Gastrocnemius medialis (tissue), 4 donors: ENCODE measurements around the gene CCDC82.

Source experiments
- POLR2A ChIP-seq, 2 donors: fragments of 450-650 bp; IDR thresholded peaks; one replicate each; pipeline ENCODE4 v1.6.1; 2017; ENCODE audit warnings: antibody characterized with exemption in 2 of 2, mild to moderate bottlenecking in 2 of 2, moderate library complexity in 2 of 2
- TF ChIP-seq, protein P1 (sequence below), 5 experiments: fragments of 450-650 bp in 3 of 5; fragments of 200-600 bp in 2 of 5; sonication (generic) in 2 of 5; IDR thresholded peaks in 4 of 5; conservative IDR thresholded peaks in 1 of 5; 1 replicate in 4 of 5; 2 replicates in 1 of 5; pipeline ENCODE4 v1.5.1; 2016 to 2019; ENCODE audit warnings: antibody characterized with exemption in 5 of 5, mild to moderate bottlenecking in 3 of 5, moderate library complexity in 3 of 5

DNA sequence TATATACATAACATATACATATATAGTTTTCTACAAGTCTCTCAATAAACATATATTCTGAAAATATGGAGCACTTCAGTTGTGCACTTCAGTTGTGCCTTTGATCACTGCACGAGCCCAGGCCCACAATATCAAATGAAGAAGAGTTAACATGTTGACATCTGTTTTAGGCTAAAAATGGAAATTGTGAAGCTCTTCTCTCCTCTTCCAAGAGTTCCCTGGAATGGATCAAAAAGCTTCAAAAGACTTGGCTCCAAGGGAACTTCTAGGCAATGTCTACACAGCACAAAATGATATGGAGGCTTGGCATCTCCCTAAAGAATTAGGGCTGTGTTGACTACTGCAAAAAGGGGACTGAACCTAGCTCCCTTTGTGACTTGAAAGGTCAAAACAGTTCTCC is 83.6 kb downstream of the CCDC82 start:
- TF ChIP-seq, protein P1, sequence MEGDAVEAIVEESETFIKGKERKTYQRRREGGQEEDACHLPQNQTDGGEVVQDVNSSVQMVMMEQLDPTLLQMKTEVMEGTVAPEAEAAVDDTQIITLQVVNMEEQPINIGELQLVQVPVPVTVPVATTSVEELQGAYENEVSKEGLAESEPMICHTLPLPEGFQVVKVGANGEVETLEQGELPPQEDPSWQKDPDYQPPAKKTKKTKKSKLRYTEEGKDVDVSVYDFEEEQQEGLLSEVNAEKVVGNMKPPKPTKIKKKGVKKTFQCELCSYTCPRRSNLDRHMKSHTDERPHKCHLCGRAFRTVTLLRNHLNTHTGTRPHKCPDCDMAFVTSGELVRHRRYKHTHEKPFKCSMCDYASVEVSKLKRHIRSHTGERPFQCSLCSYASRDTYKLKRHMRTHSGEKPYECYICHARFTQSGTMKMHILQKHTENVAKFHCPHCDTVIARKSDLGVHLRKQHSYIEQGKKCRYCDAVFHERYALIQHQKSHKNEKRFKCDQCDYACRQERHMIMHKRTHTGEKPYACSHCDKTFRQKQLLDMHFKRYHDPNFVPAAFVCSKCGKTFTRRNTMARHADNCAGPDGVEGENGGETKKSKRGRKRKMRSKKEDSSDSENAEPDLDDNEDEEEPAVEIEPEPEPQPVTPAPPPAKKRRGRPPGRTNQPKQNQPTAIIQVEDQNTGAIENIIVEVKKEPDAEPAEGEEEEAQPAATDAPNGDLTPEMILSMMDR (IDR thresholded peaks at IDR 0.05 in 4 of 5, conservative IDR thresholded peaks at IDR 0.05 in 1 of 5), result no peak
- no peak for TF ChIP-seq POLR2A (IDR thresholded peaks at IDR 0.05)
